HL-60 (cell line): ENCODE data around the gene STAC2.
A peak's percentile ranks its signal among the peaks of the same experiment; 100 is the strongest.

Experiments used
- DNase-seq, 2 experiments: peaks; one replicate each; pipeline ENCODE4 v3.0.0-alpha.2; 2010 to 2020; ENCODE audit warnings: low read depth in 1 of 2, low spot score in 1 of 2
- H3K27ac ChIP-seq: fragments of 250-450 bp; sonication (Bioruptor Pico); replicated peaks from 2 replicates; pipeline ENCODE4 v1.5.1; 2020; ENCODE audit warnings: mild to moderate bottlenecking, moderate library complexity
- H3K27me3 ChIP-seq: fragments of 250-450 bp; sonication (Bioruptor Pico); 2 replicates; pipeline ENCODE4 v1.5.1; 2021; ENCODE audit warnings: mild to moderate bottlenecking, moderate library complexity; ENCODE audit not compliant: insufficient read depth, poor library complexity, severe bottlenecking
- H3K4me3 ChIP-seq: replicated peaks from 2 replicates; pipeline ENCODE4 v1.5.1; 2011; ENCODE audit warnings: mild to moderate bottlenecking, control low read depth, low read length; ENCODE audit not compliant: insufficient read depth
- CTCF ChIP-seq: IDR thresholded peaks from one replicate; pipeline ENCODE4 v1.5.1; 2011; ENCODE audit warnings: low read length, control low read depth, inconsistent platforms; ENCODE audit not compliant: insufficient read depth
- GABPA ChIP-seq: IDR thresholded peaks from 2 replicates; pipeline ENCODE4 v1.6.1; 2012; ENCODE audit warnings: low read depth
- POLR2AphosphoS5 ChIP-seq: IDR thresholded peaks from 2 replicates; pipeline ENCODE4 v1.6.1; 2012; ENCODE audit warnings: low read depth
- REST ChIP-seq: IDR thresholded peaks from 2 replicates; pipeline ENCODE4 v1.6.1; 2012; ENCODE audit warnings: low read depth; ENCODE audit not compliant: insufficient replicate concordance
- SPI1 ChIP-seq: IDR thresholded peaks from 2 replicates; pipeline ENCODE4 v1.6.1; 2012; ENCODE audit warnings: low read depth, mild to moderate bottlenecking, borderline replicate concordance

The STAC2 gene

GRCh38 chr17:39167476-39167875 is 58.3 kb downstream of the STAC2 start:
- H3K4me3 ChIP-seq, result no peak overlapping the region
- H3K27me3 ChIP-seq, result no peaks in the 10 kb centered on the region
- H3K27ac ChIP-seq, result peak overlapping the region; percentile 62
- TF ChIP-seq POLR2AphosphoS5 (peak; percentile 98), CTCF (no peak)
- peak; percentile 89 to 91 for DNase-seq

GRCh38 chr17:39166437-39167335 is 59.1 kb downstream of the STAC2 start:
- TF ChIP-seq GABPA, result no peak
- peak; percentile 75; the same call in 1 of the 2 replicates for TF ChIP-seq SPI1
- Histone ChIP-seq H3K27ac (peak overlapping the region; percentile 62), H3K4me3 (no peak overlapping the region), H3K27me3 (no peaks in the 10 kb centered on the region)
- DNase-seq, result peak in 1 of 2 experiments; percentile 47

GRCh38 chr17:39165841-39166349 is 59.9 kb downstream of the STAC2 start, which contains the start of gene ARL5C:
TSS of gene ARL5C (minus strand) at chr17:39166161. CDS start at chr17:39165760, 401 bp downstream.
- H3K27me3 ChIP-seq, result no peaks in the 10 kb centered on the region
- TF ChIP-seq GABPA, result no peak
- no peak for TF ChIP-seq REST
- no peak for TF ChIP-seq POLR2AphosphoS5
- TF ChIP-seq SPI1, result no peak
- no peak for TF ChIP-seq CTCF

GRCh38 chr17:39165178-39165840 is 60.4 kb downstream of the STAC2 start:
- Histone ChIP-seq H3K27ac (no peak overlapping the region), H3K27me3 (no peaks in the 10 kb centered on the region), H3K4me3 (no peak overlapping the region)
- no peak for DNase-seq
- TF ChIP-seq REST (no peak), CTCF (no peak), SPI1 (no peak), GABPA (no peak), POLR2AphosphoS5 (no peak)

More at GRCh38 chr17:39165841-39166349, 59.9 kb downstream of the STAC2 start, which contains the start of gene ARL5C:
- no peak for DNase-seq
- Histone ChIP-seq H3K27ac (peak within 1 kb of the TSS; percentile 62), H3K4me3 (no peak within 1 kb of the TSS)
